HEK293T (cell line): ENCODE measurements around the gene NTPCR.

Source experiments
- CTCF ChIA-PET: fragments of 350-600 bp; formaldehyde crosslinking; extraction: SDS; loops from one replicate; lab custom pipeline; 2021; ENCODE audit warnings: antibody characterized with exemption, inconsistent platforms; lab: Yijun Ruan, JAX
- POLR2A ChIA-PET: fragments of 350-600 bp; formaldehyde crosslinking; extraction: SDS; loops from one replicate; lab custom pipeline; 2020; ENCODE audit warnings: antibody characterized with exemption, inconsistent platforms; lab: Yijun Ruan, JAX
- DNase-seq: peaks from one replicate; pipeline ENCODE4 v3.0.0; 2012; ENCODE audit warnings: mixed read lengths; ENCODE audit errors: extremely low spot score
- ARNT ChIP-seq: fragments of 450-650 bp; IDR thresholded peaks from 2 replicates; pipeline ENCODE4 v1.6.1; 2017; ENCODE audit warnings: mild to moderate bottlenecking
- BHLHE40 ChIP-seq: fragments of 450-650 bp; IDR thresholded peaks from 2 replicates; pipeline ENCODE4 v1.6.1; 2016; ENCODE audit warnings: mild to moderate bottlenecking, moderate library complexity, borderline replicate concordance
- CTBP1 ChIP-seq: fragments of 450-650 bp; IDR thresholded peaks from 2 replicates; pipeline ENCODE4 v1.6.1; 2016; ENCODE audit warnings: borderline replicate concordance
- ELF4 ChIP-seq: fragments of 450-650 bp; IDR thresholded peaks from 2 replicates; pipeline ENCODE4 v1.6.1; 2017; ENCODE audit warnings: antibody characterized with exemption
- FOXA1 ChIP-seq: fragments of 450-650 bp; IDR thresholded peaks from 2 replicates; pipeline ENCODE4 v1.6.1; 2016; ENCODE audit warnings: mild to moderate bottlenecking
- FOXK2 ChIP-seq: fragments of 450-650 bp; IDR thresholded peaks from 2 replicates; pipeline ENCODE4 v1.6.1; 2016; ENCODE audit warnings: mild to moderate bottlenecking
- FOXM1 ChIP-seq: fragments of 450-650 bp; IDR thresholded peaks from 2 replicates; pipeline ENCODE4 v1.6.1; 2017; ENCODE audit warnings: mild to moderate bottlenecking, borderline replicate concordance
- HDGF ChIP-seq: fragments of 450-650 bp; IDR thresholded peaks from 2 replicates; pipeline ENCODE4 v1.6.1; 2017; ENCODE audit warnings: antibody characterized with exemption, borderline replicate concordance
- L3MBTL2 ChIP-seq: fragments of 450-650 bp; conservative IDR thresholded peaks from 2 replicates; pipeline ENCODE4 v1.6.1; 2016; ENCODE audit warnings: mild to moderate bottlenecking
- LEF1 ChIP-seq: fragments of 450-650 bp; IDR thresholded peaks from 2 replicates; pipeline ENCODE4 v1.6.1; 2017; ENCODE audit warnings: mild to moderate bottlenecking, borderline replicate concordance
- NFRKB ChIP-seq: fragments of 450-650 bp; IDR thresholded peaks from 2 replicates; pipeline ENCODE4 v1.6.1; 2016; ENCODE audit warnings: mild to moderate bottlenecking, moderate library complexity
- SP1 ChIP-seq: fragments of 450-650 bp; IDR thresholded peaks from 2 replicates; pipeline ENCODE4 v1.6.1; 2017
- SUZ12 ChIP-seq: fragments of 450-650 bp; IDR thresholded peaks from 2 replicates; pipeline ENCODE4 v1.6.1; 2016; ENCODE audit warnings: mild to moderate bottlenecking
- TARDBP ChIP-seq: fragments of 450-650 bp; IDR thresholded peaks from 2 replicates; pipeline ENCODE4 v1.6.1; 2016
- ZNF384 ChIP-seq: fragments of 450-650 bp; IDR thresholded peaks from 2 replicates; pipeline ENCODE4 v1.6.1; 2016
- TF ChIP-seq, protein P1 (sequence below): fragments of 450-650 bp; IDR thresholded peaks from 2 replicates; pipeline ENCODE4 v1.6.1; 2016

NTPCR gene

DNA sequence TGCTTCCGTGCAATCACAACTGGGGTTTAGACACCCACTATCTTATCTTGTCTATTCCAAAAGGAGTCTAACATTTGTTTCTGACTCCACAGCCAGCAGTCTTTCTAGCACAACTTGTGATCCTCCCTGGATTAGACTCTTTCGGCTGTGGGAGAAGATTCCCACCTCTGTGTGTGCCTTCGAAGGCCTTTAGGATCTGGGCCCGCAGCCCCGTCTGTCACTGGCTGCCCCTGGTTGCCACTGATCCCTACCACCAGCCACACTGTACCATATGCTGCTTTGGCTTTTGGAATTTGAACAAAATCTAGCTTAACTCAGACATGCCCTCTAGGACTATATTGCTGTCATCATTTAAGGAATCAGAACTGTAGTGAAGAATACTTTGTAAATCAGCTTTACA lies 18.0 kb downstream of the NTPCR start:
- DNase-seq = no peak
- ChIA-PET POLR2A (no interaction called here), CTCF (no interaction called here)
- TF ChIP-seq NFRKB (no peak), BHLHE40 (no peak), CTBP1 (no peak), FOXM1 (no peak)
- TF ChIP-seq, protein P1, sequence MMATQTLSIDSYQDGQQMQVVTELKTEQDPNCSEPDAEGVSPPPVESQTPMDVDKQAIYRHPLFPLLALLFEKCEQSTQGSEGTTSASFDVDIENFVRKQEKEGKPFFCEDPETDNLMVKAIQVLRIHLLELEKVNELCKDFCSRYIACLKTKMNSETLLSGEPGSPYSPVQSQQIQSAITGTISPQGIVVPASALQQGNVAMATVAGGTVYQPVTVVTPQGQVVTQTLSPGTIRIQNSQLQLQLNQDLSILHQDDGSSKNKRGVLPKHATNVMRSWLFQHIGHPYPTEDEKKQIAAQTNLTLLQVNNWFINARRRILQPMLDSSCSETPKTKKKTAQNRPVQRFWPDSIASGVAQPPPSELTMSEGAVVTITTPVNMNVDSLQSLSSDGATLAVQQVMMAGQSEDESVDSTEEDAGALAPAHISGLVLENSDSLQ = no peak

DNA sequence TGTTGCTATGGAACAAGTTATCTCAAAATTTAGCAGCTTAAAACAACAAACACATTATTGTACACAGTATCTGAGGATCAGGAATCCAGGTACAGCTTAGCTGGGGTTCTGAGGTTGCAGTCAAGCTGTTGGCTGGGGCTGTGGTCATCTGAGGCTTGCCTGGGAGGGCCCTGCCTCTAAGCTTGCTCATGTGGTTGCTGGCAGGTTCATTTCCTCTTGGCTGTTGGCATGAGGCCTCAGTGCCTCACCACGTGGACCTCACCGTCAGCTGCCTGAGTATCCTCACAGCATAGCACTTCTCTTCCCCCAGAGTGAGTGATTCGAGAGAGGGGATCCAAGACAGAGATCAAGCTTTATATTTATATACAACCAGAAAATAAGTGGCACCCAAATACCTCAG lies 18.6 kb downstream of the NTPCR start:
- CTCF ChIA-PET = no interaction called here
- TF ChIP-seq ZNF384 (no peak), ARNT (no peak), SP1 (no peak), TARDBP (no peak), NFRKB (no peak), CTBP1 (no peak), FOXM1 (no peak), SUZ12 (no peak)
- TF ChIP-seq, protein P1 = no peak
- DNase-seq = no peak
- POLR2A ChIA-PET = interaction anchor here (1.3 kb wide), 1 partner anchor 19 kb away, joined by 4 read pairs; the partner anchor contains the start of gene NTPCR

DNA sequence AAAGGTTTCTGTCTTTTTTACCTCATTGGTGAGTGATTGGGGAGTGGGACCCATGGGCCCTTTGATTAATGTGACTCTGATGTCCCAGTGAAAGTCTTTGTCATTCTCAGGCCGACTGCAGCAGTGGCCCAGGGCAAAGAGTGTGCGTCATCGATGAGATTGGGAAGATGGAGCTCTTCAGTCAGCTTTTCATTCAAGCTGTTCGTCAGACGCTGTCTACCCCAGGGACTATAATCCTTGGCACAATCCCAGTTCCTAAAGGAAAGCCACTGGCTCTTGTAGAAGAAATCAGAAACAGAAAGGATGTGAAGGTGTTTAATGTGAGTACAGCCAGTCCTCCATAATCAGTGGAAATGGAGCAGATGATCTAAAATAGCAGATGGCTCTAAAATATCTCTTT lies 19.4 kb downstream of the NTPCR start:
- DNase-seq = no peak
- POLR2A ChIA-PET = interaction anchor here (1.3 kb wide), 1 partner anchor 19 kb away, joined by 4 read pairs; the partner anchor contains the start of gene NTPCR
- TF ChIP-seq NFRKB (no peak), ZNF384 (no peak), SP1 (no peak), SUZ12 (no peak), ELF4 (no peak)
- CTCF ChIA-PET = interaction anchor here (0.6 kb wide), 1 partner anchor 10 kb away, joined by 3 read pairs; no protein-coding TSS in a partner anchor

DNA sequence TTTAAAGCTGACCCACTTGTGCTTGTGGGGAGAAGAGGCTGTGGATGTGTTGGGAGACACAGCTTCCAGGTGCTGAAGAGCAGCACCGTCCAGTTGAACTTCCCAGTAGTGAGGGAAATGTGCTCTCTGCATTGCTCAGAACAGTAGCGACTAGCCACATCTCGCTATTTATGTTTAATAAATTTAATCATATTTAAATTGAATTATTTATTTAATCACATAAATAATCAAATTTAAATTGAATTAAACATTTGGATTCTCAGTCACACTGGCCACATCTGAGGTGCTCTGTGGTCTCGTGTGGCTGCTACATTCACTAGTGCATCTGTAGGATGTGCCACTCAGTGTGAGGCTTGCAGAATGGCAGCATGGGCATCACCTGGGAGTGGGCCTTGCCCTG lies 20.1 kb downstream of the NTPCR start:
- ChIA-PET POLR2A (interaction anchor here (1.3 kb wide), 1 partner anchor 20 kb away, joined by 4 read pairs; the partner anchor contains the start of gene NTPCR), CTCF (no interaction called here)
- no peak for DNase-seq
- TF ChIP-seq SP1 = no peak
- no peak for TF ChIP-seq CTBP1
- no peak for TF ChIP-seq FOXM1
- TF ChIP-seq L3MBTL2 = no peak
- no peak for TF ChIP-seq LEF1
- no peak for TF ChIP-seq TARDBP
- no peak for TF ChIP-seq BHLHE40
- TF ChIP-seq ZNF384 = no peak
- no peak for TF ChIP-seq NFRKB
- no peak for TF ChIP-seq SUZ12
- TF ChIP-seq ARNT = no peak
- TF ChIP-seq HDGF = no peak
- TF ChIP-seq FOXA1 = no peak
- TF ChIP-seq ELF4 = no peak

DNA sequence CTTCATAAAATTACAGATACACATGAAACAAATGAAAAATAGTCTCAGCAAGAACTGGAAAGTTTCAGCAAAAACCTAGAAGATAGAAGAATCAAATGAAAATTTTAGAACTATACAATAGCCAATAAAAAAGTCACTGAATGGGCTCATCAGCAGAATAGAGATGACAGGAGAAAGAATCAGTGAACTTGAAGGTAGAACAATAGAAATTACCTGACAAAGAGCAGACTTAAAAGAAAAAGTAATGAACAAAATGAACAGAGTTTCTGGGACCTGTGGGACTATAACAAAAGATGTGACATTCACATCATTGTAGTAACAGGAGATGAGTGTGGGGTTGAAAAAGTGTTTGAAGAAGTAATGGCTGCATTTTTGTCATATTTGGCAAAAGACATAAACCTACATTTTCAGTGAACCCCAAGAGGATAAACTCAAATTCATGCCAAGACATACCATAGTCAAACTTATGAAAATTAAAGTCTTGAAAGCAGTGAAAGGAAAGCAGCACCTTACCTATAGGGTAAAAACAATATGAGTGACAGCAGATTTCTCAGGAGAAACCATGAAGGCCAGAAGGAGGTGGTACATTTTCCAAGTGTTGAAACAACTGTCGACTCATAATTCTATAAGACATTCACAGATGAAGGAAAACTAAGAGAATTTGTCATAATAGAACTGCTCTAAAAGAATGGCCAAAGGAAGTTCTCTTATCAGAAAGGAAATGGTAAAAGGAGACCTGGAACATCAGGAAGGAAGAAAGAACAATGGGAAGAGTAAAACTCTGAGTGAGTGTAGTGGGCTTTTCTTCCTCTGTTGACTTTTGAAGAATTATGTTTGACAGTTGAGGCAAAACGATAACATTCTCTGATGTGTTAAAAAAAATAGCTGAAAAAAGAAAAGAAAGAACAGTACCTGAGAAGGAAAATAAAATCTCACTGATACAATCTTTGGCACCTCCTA lies 23.5 kb downstream of the NTPCR start:
- TF ChIP-seq, protein P1 = peak; percentile 36; the same call in 1 of the 2 replicates
- TF ChIP-seq FOXK2 = no peak
- POLR2A ChIA-PET = no interaction called here
- DNase-seq = no peak
- CTCF ChIA-PET = no interaction called here

DNA sequence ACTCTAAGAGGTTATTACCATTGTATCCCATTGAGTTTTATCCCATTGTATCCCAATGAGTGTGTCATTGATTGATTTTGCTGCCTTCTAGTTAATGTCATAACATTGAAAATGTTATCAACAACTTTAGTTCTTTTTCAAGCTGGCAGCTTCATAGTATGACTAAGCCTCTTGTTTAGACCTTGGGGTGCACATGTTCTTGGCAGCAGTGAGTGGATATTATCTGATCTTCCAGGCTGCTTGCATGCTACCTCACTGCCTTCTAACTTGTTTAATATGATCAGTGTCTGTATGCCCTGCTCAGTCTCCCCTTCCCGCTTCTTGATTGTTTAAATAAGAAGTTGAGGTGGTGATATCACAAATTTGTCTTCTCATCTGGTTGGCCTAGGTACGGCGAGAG lies 24.6 kb downstream of the NTPCR start:
- ChIA-PET CTCF (no interaction called here), POLR2A (no interaction called here)
- TF ChIP-seq FOXM1 (no peak), LEF1 (no peak), FOXK2 (no peak), FOXA1 (no peak), BHLHE40 (no peak), NFRKB (no peak)
- TF ChIP-seq, protein P1 = no peak
- no peak for DNase-seq
